Sigmoid colon (tissue), 7 donors: ENCODE results near the gene POLD2. TPM values are rescaled to one million over a fixed set of nuclear protein-coding genes. Genes with fewer than 3 reads are reported as not detected.

ENCODE experiments used
- DNase-seq: peaks from one replicate; pipeline ENCODE4 v3.0.0-alpha.2; 2019
- H3K27ac ChIP-seq, 4 donors: fragments of 200-600 bp; sonication (generic); one replicate each; pipeline ENCODE4 v1.5.1; 2016 to 2019; ENCODE audit warnings: mild to moderate bottlenecking in 1 of 4
- H3K27me3 ChIP-seq, 3 donors: fragments of 200-600 bp; sonication (generic); one replicate each; pipeline ENCODE4 v1.5.1; 2019; ENCODE audit warnings: mild to moderate bottlenecking in 1 of 3
- H3K36me3 ChIP-seq, 4 donors: fragments of 200-600 bp; sonication (generic); one replicate each; pipeline ENCODE4 v1.5.1; 2016 to 2019
- H3K4me1 ChIP-seq, 4 donors: fragments of 200-600 bp; sonication (generic); one replicate each; pipeline ENCODE4 v1.5.1; 2017 to 2019
- H3K4me3 ChIP-seq, 4 donors: fragments of 200-600 bp; sonication (generic); one replicate each; pipeline ENCODE4 v1.5.1; 2017 to 2019; ENCODE audit warnings: mild to moderate bottlenecking in 2 of 4, moderate library complexity in 1 of 4
- H3K9me3 ChIP-seq, 4 donors: fragments of 200-600 bp in 3 of 4; sonication (generic) in 3 of 4; one replicate each; pipeline versions ENCODE4 v1.5.1 to v1.6.1; 2013 to 2019
- CTCF ChIP-seq, 4 experiments: fragments of 450-650 bp in 3 of 4; fragments of 200-600 bp in 1 of 4; IDR thresholded peaks; one replicate each; pipeline ENCODE4 v1.5.1; 2016 to 2019; ENCODE audit warnings: antibody characterized with exemption in 4 of 4, mild to moderate bottlenecking in 3 of 4, moderate library complexity in 2 of 4
- EP300 ChIP-seq, 4 donors: sonication (generic); formaldehyde crosslinking; IDR thresholded peaks; one replicate each; pipeline ENCODE4 v1.6.1; 2017; ENCODE audit warnings: antibody characterized with exemption in 4 of 4
- POLR2A ChIP-seq, 2 donors: fragments of 450-650 bp; IDR thresholded peaks; one replicate each; pipeline ENCODE4 v1.6.1; 2016; ENCODE audit warnings: antibody characterized with exemption in 2 of 2, mild to moderate bottlenecking in 2 of 2, moderate library complexity in 2 of 2
- POLR2AphosphoS5 ChIP-seq, 4 donors: sonication (generic); formaldehyde crosslinking; IDR thresholded peaks; one replicate each; pipeline ENCODE4 v1.6.1; 2017; ENCODE audit warnings: antibody characterized with exemption in 4 of 4
- WGBS, 2 donors: extraction: QIAGEN DNeasy Blood & Tissue Kit; methylation state at CpG; one replicate each; pipeline ENCODE4 v1.1.7; 2013; 5-methylcytosine and 5-hydroxymethylcytosine counted together
- intact Hi-C: fragments of 100-400 bp; cut with DNase I; formaldehyde crosslinking; loops from one replicate; pipeline ENCODE4 v1.15.1; 2023
- polyA plus RNA-seq, 3 donors: library from polyadenylated mRNA; stranded (reverse); fragments of 200-250 nt; gene quantifications; one replicate each; pipeline ENCODE4 v1.2.3, GENCODE V29; 2013
- total RNA-seq, 4 donors: library from RNA; depleted of rRNA; stranded (reverse); fragments of >200 nt; gene quantifications; one replicate each; pipeline ENCODE4 v1.1.0, GENCODE V29; 2016
- donor health status: healthy with polysubstance abuse.
- donor health status: Bipolar disorder and iron deficiency.
- donor health status: healthy.

The POLD2 gene
- total and polyA plus RNA-seq, 7 donors, result 20.3 to 91.2 (median 35.4) TPM

GRCh38 chr7:44110719-44111635 is 12.4 kb downstream of the POLD2 start:
- H3K4me1 ChIP-seq, result peaks cover 0 to 14% (median 5%) of the 10 kb centered on the region in 4 donors

GRCh38 chr7:44109991-44110390 is 13.4 kb downstream of the POLD2 start:
- Histone ChIP-seq H3K4me3 (no peak overlapping the region), H3K36me3 (peaks cover 3 to 63% (median 7%) of the 10 kb centered on the region in 4 donors), H3K27ac (no peak overlapping the region), H3K9me3 (no peaks in the 10 kb centered on the region), H3K4me1 (peaks cover 0 to 20% (median 13%) of the 10 kb centered on the region in 4 donors), H3K27me3 (peaks cover 0 to 49% (median 5%) of the 10 kb centered on the region in 3 donors)
- WGBS, 2 donors, result 91 to 94% methylated on average over 18 of the region's 18 CpGs
- intact Hi-C loops, result no loop called here
- DNase-seq, result no peak
- TF ChIP-seq CTCF (IDR thresholded peaks at IDR 0.05) (no peak), EP300 (IDR thresholded peaks at IDR 0.05) (no peak), POLR2AphosphoS5 (IDR thresholded peaks at IDR 0.05) (no peak), POLR2A (IDR thresholded peaks at IDR 0.05) (no peak)

More at GRCh38 chr7:44110719-44111635, 12.4 kb downstream of the POLD2 start:
- H3K36me3 ChIP-seq, result peaks cover 3 to 73% (median 7%) of the 10 kb centered on the region in 4 donors
- WGBS, 2 donors, result 67 to 83% methylated on average over 27 of the region's 27 CpGs
- peaks cover 0 to 42% (median 3%) of the 10 kb centered on the region in 3 donors for H3K27me3 ChIP-seq
- no peak overlapping the region for H3K27ac ChIP-seq
- H3K9me3 ChIP-seq, result no peaks in the 10 kb centered on the region
- TF ChIP-seq CTCF (IDR thresholded peaks at IDR 0.05) (no peak), EP300 (IDR thresholded peaks at IDR 0.05) (no peak), POLR2A (IDR thresholded peaks at IDR 0.05) (no peak), POLR2AphosphoS5 (IDR thresholded peaks at IDR 0.05) (no peak)
- no peak for DNase-seq
- no peak overlapping the region for H3K4me3 ChIP-seq
- intact Hi-C loops, result no loop called here

- 83 to 89% methylated on average over 21 of the region's 21 CpGs for WGBS, 2 donors
- DNase-seq, result no peak
- peak overlapping the region in 1 of 4 donors; percentile 14 for H3K27ac ChIP-seq
- H3K4me1 ChIP-seq, result peaks cover 0 to 29% (median 21%) of the 10 kb centered on the region in 4 donors
- peaks cover 5 to 58% (median 14%) of the 10 kb centered on the region in 3 donors for H3K27me3 ChIP-seq
- H3K9me3 ChIP-seq, result no peaks in the 10 kb centered on the region
- no peak overlapping the region for H3K4me3 ChIP-seq
- peaks cover 3 to 54% (median 7%) of the 10 kb centered on the region in 4 donors for H3K36me3 ChIP-seq
- TF ChIP-seq POLR2A (IDR thresholded peaks at IDR 0.05) (no peak), EP300 (IDR thresholded peaks at IDR 0.05) (no peak), CTCF (IDR thresholded peaks at IDR 0.05) (no peak), POLR2AphosphoS5 (IDR thresholded peaks at IDR 0.05) (no peak)
- intact Hi-C loops, result no loop called here
These were observed 14.3 kb downstream of the POLD2 start for GRCh38 chr7:44108768-44109750.

GRCh38 chr7:44107961-44108767 is 15.2 kb downstream of the POLD2 start:
- TF ChIP-seq POLR2A (IDR thresholded peaks at IDR 0.05) (no peak), CTCF (IDR thresholded peaks at IDR 0.05) (no peak), EP300 (IDR thresholded peaks at IDR 0.05) (no peak), POLR2AphosphoS5 (IDR thresholded peaks at IDR 0.05) (no peak)
- Histone ChIP-seq H3K36me3 (peaks cover 3 to 46% (median 5%) of the 10 kb centered on the region in 4 donors), H3K4me1 (peaks cover 0 to 29% (median 21%) of the 10 kb centered on the region in 4 donors), H3K4me3 (no peak overlapping the region), H3K27ac (peak overlapping the region in 1 of 4 donors; percentile 14), H3K9me3 (no peaks in the 10 kb centered on the region), H3K27me3 (peaks cover 5 to 65% (median 17%) of the 10 kb centered on the region in 3 donors)
- 83 to 91% methylated on average over 21 of the region's 21 CpGs for WGBS, 2 donors
- DNase-seq, result no peak
- intact Hi-C loops, result no loop called here
